22Rv1 (cell line): ENCODE data around the gene VSTM4.

Source experiments
- ZFX ChIP-seq: fragments of 450-650 bp; IDR thresholded peaks from 2 replicates; pipeline ENCODE4 v1.6.1; 2017; ENCODE audit warnings: antibody characterized with exemption, borderline replicate concordance
- TF ChIP-seq, protein P1 (sequence below): fragments of 450-650 bp; IDR thresholded peaks from 2 replicates; pipeline ENCODE4 v1.5.1; 2017; ENCODE audit warnings: mild to moderate bottlenecking

GRCh38 chr10:49009199-49009979 lies 105.9 kb downstream of the VSTM4 start:
- TF ChIP-seq, protein P1, sequence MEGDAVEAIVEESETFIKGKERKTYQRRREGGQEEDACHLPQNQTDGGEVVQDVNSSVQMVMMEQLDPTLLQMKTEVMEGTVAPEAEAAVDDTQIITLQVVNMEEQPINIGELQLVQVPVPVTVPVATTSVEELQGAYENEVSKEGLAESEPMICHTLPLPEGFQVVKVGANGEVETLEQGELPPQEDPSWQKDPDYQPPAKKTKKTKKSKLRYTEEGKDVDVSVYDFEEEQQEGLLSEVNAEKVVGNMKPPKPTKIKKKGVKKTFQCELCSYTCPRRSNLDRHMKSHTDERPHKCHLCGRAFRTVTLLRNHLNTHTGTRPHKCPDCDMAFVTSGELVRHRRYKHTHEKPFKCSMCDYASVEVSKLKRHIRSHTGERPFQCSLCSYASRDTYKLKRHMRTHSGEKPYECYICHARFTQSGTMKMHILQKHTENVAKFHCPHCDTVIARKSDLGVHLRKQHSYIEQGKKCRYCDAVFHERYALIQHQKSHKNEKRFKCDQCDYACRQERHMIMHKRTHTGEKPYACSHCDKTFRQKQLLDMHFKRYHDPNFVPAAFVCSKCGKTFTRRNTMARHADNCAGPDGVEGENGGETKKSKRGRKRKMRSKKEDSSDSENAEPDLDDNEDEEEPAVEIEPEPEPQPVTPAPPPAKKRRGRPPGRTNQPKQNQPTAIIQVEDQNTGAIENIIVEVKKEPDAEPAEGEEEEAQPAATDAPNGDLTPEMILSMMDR = no peak
- no peak for TF ChIP-seq ZFX
